NCI-H524 treated with DMSO at 0.1 percent for 48 hours (cell line): ENCODE measurements around the gene UNC13A.

Experiments
- DNase-seq: peaks from one replicate; lab custom pipeline; 2025; lab: John Stamatoyannopoulos, UW

Gene UNC13A

GRCh38 chr19:17626456-17627015 lies 61.6 kb downstream of the UNC13A start:
- DNase-seq, result no peak

- no peak for DNase-seq
Measured at GRCh38 chr19:17625980-17626379, 62.2 kb downstream of the UNC13A start.

DNA sequence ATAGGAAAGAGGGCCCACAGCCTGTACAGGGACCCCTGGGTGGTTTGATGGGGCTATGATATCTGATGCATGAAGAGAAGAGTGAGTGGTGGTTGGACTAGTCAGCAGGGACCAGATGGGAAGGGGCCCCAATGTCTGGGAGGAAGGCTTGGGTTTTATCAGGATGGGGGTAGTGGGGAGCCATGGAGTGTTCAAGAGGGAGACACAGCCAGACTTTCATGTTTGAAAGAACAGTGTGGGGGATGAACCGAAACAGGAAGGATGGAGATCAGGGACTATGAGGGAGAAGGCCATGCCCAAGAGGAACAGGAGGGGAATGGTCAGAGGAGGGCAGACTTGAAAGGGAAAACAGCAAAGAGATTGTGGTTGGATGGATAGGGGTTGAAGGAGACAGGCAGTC lies 63.1 kb downstream of the UNC13A start:
- DNase-seq, result no peak

GRCh38 chr19:17624314-17624991 lies 63.7 kb downstream of the UNC13A start:
- no peak for DNase-seq

- no peak for DNase-seq
Measured at GRCh38 chr19:17623224-17623935, 64.8 kb downstream of the UNC13A start.

- DNase-seq, result no peak
Measured at GRCh38 chr19:17620696-17621095, 67.5 kb downstream of the UNC13A start.

- no peak for DNase-seq
Measured at GRCh38 chr19:17618936-17619335, 69.2 kb downstream of the UNC13A start.

DNA sequence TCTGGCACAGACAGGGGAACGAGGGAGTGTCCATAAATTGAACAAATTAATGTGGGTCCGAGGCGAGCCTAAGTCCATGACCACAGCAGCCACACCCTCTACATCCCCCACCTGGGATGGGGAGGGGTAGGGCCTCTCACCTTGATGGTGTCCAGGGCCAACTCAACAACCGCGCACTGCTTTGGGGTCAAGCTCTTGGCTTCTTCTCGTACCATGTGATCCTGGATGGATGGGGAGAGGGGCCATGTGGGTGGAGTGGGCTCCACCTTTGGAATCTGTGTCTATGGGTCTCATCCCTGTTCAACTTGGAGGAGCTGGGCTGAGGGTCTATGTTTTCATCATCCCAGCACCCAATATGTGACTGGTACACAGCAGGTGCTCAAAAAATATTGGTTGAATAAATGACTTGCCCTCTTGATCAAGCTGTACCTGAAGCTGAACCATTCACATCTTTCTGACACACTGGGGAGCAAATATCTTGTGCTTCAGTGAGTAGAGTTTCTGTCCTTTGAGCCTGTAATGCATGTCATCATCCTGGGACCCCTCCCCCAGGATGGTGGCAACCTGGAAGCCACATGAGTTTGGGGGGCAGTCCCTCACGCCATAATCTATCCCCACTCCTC lies 69.8 kb downstream of the UNC13A start:
- DNase-seq, result no peak

DNA sequence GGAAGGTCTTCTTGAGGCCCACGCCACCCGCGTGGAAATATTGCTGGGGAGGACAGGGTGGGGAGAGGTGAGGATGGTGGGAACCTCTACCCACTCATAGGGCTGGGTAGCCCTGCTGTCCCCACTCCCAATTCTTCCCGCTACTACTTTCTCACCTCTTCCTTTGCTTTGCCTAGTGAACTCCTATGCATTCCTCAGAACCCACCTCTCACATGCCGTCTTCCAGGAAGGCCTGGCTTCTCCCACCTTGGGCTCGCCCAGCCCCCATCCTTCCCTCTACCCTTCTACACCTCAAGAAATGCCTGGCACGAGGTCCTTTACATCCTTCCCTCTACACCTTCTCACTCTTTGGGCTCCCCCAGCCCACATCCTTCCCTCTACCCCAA lies 70.4 kb downstream of the UNC13A start:
- DNase-seq, result no peak

GRCh38 chr19:17616961-17617806 lies 71.0 kb downstream of the UNC13A start:
- no peak for DNase-seq

- no peak for DNase-seq
Measured at GRCh38 chr19:17616686-17616960, 71.5 kb downstream of the UNC13A start.

- DNase-seq, result no peak
Measured at GRCh38 chr19:17615889-17616685, 72.1 kb downstream of the UNC13A start.

DNA sequence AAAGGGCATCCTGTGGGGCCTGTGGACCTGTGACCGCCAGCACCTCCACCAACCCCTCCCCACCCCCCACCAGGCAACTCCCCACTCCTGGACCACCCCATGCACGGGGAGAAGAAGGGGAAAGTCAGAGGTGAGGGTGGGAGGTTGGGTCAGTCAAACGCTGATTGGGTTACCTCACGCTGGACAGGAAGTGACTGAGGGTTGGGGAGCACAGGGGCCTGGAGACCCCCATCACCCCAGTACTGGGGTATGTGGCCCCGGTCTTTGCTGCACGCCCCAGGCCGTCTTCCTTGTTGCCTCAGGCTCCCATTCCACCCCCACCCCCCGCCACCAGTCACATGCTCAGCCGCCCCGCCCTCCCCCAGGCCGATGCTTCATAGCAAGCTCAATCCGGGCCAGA lies 73.7 kb downstream of the UNC13A start:
- no peak for DNase-seq

GRCh38 chr19:17611462-17612244 lies 76.5 kb downstream of the UNC13A start:
- DNase-seq, result no peak

- no peak for DNase-seq
Measured at GRCh38 chr19:17610384-17610783, 77.8 kb downstream of the UNC13A start.

GRCh38 chr19:17607936-17608335 lies 80.2 kb downstream of the UNC13A start:
- DNase-seq, result no peak

DNA sequence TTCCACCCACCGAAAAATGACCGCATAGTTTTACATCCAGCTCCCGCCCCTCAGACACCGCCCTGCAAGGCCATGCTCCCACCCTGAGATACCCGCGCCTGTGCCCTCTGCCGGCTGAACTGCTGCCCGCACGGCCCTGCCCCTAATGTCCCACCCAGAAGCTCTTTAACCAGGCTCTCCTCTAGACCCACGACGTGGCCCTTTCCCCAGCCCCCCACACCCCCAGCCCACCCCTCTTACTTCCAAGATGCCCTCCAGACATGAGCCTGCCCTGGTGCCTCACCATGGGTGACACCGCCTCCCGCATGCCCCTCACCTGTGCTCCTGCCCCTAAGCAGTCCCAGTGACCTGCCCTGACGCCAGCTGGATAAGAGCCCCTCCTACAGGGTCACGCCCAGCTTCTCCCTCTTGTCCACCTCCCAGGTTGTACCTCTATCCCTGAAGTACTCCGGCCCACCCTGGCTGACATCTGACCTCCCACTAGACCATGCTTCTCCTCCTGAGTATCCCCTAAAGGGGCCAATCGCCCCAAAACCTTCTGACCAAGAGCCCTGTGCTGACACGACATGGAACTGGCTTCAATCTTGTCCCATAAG lies 81.5 kb downstream of the UNC13A start:
- no peak for DNase-seq

GRCh38 chr19:17605761-17606589 lies 82.2 kb downstream of the UNC13A start:
- DNase-seq, result no peak

- DNase-seq, result no peak
Measured at GRCh38 chr19:17605117-17605516, 83.0 kb downstream of the UNC13A start.
